ENCODE data around the gene FOXO3. TPM values are rescaled to one million over a fixed set of nuclear protein-coding genes. Genes with fewer than 3 reads are reported as not detected.

FOXO3 gene
- polyA plus RNA-seq, 1 donor (not counting 4 experiments of a cell fraction or from before 2014, with no cell fraction given): 17.6 TPM

DNA sequence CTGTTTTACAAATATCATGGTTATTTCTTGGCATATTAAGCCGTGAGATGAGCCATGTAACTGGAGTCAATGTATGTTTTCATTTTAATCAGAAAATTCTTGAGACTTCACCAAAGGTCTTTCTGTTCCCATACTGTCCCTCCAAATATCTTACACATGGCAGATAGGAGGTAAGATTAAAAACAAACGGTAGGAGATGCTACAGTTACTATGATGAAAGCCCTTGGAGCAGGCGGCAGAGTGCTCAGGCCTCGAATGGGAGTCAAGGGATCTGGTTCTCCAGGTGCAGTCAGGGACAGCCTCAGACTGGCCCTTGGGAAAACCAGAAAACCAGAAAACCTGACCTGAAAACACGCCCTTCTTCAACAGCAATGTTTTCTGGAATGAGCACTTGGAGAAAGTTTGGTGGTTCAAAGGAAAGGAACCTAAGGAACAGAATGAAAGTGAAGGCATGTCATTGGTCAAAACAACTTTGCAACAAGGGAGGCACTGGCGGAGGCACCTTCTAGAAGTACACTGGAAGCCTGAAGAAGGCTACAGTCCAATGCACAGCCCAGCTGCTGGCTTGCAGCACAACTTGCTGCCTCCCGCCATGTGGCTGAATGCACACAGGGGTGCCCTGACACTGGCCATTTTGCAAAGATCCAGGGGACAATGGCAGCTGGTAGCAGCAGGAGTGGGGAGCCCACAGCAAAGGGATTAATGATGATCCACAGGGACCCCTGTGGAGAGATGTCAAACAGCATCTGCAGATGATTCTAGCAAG is 17.4 kb upstream of the FOXO3 start:
- H3K9ac ChIP-seq (ENCODE audit: control insufficient read depth, extremely low read depth, insufficient read depth, low read length): no peak overlapping the region
- H3K9me1 ChIP-seq (ENCODE audit: control insufficient read depth, extremely low read depth, insufficient read depth, low read length): no peaks in the 10 kb centered on the region
- H3K4me2 ChIP-seq (ENCODE audit: control insufficient read depth, extremely low read depth, insufficient read depth, low read depth, low read length): no peak overlapping the region
- H4K20me1 ChIP-seq (ENCODE audit: control insufficient read depth, extremely low read depth, insufficient read depth, low read length): no peaks in the 10 kb centered on the region
- H3K4me3 ChIP-seq (ENCODE audit: control insufficient read depth in 2 of 3, extremely low read depth in 1 of 3, insufficient read depth in 2 of 3, low read depth in 1 of 3, low read length in 3 of 3): no peak overlapping the region
- no peaks in the 10 kb centered on the region for H3K27me3 ChIP-seq (ENCODE audit: control insufficient read depth, extremely low read depth, insufficient read depth, low read length)
- no peak for FAIRE-seq
- no peaks in the 10 kb centered on the region for H3K4me1 ChIP-seq (ENCODE audit: control insufficient read depth, extremely low read depth, insufficient read depth, low read length)
- TF ChIP-seq, protein P1, sequence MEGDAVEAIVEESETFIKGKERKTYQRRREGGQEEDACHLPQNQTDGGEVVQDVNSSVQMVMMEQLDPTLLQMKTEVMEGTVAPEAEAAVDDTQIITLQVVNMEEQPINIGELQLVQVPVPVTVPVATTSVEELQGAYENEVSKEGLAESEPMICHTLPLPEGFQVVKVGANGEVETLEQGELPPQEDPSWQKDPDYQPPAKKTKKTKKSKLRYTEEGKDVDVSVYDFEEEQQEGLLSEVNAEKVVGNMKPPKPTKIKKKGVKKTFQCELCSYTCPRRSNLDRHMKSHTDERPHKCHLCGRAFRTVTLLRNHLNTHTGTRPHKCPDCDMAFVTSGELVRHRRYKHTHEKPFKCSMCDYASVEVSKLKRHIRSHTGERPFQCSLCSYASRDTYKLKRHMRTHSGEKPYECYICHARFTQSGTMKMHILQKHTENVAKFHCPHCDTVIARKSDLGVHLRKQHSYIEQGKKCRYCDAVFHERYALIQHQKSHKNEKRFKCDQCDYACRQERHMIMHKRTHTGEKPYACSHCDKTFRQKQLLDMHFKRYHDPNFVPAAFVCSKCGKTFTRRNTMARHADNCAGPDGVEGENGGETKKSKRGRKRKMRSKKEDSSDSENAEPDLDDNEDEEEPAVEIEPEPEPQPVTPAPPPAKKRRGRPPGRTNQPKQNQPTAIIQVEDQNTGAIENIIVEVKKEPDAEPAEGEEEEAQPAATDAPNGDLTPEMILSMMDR (optimal IDR thresholded peaks at IDR 0.05 in 1 of 3, IDR thresholded peaks at IDR 0.05 in 1 of 3, conservative IDR thresholded peaks at IDR 0.05 in 1 of 3; ENCODE audit: extremely low read depth in 1 of 3, insufficient read depth in 2 of 3, low read length in 3 of 3): no peak
- no peak for TF ChIP-seq EZH2 (IDR thresholded peaks at IDR 0.05; ENCODE audit: low read length)
- no peaks in the 10 kb centered on the region for H3K79me2 ChIP-seq (ENCODE audit: control insufficient read depth, insufficient read depth, low read length)
- no peak overlapping the region for H2AFZ ChIP-seq (ENCODE audit: control insufficient read depth, low read length)
- dilution Hi-C loops (cut with MboI; ENCODE audit: extremely low pct_ligation_motif_present, low sequenced_read_pairs): no loop called here
- no peak overlapping the region for H3K27ac ChIP-seq (ENCODE audit: control insufficient read depth, insufficient read depth, low read length)
- no peaks in the 10 kb centered on the region for H3K9me3 ChIP-seq (ENCODE audit: control insufficient read depth, low read depth, low read length)
- no peaks in the 10 kb centered on the region for H3K36me3 ChIP-seq (ENCODE audit: control insufficient read depth in 2 of 2, extremely low read depth in 1 of 2, insufficient read depth in 2 of 2, low read length in 2 of 2)
- no peak for DNase-seq (ENCODE audit: low read depth, low spot score)

DNA sequence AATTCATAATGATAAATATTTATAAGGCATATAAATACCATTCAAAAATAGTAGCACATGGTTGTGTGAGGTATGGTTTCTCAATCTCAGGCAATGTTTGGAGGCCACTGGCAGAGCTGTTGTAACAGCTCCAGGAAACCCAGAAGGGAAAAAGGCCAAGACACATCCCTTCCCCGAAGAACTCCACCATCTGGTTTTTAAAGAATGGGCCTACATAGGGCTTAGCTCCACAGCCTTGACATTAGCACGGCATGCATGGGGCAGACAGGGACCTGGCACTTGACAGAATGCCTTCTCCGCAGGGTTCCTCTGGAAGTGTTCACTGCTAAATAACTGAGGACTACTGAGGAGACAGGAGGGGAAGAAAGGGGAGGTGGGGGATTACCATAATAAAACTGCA is 16.1 kb upstream of the FOXO3 start:
- Histone ChIP-seq H2AFZ (ENCODE audit: control insufficient read depth, low read length) (no peak overlapping the region), H3K36me3 (ENCODE audit: control insufficient read depth in 2 of 2, extremely low read depth in 1 of 2, insufficient read depth in 2 of 2, low read length in 2 of 2) (no peaks in the 10 kb centered on the region), H3K4me1 (ENCODE audit: control insufficient read depth, extremely low read depth, insufficient read depth, low read length) (no peaks in the 10 kb centered on the region), H3K9ac (ENCODE audit: control insufficient read depth, extremely low read depth, insufficient read depth, low read length) (no peak overlapping the region), H3K4me3 (ENCODE audit: control insufficient read depth in 2 of 3, extremely low read depth in 1 of 3, insufficient read depth in 2 of 3, low read depth in 1 of 3, low read length in 3 of 3) (no peak overlapping the region), H4K20me1 (ENCODE audit: control insufficient read depth, extremely low read depth, insufficient read depth, low read length) (no peaks in the 10 kb centered on the region), H3K9me3 (ENCODE audit: control insufficient read depth, low read depth, low read length) (no peaks in the 10 kb centered on the region), H3K4me2 (ENCODE audit: control insufficient read depth, extremely low read depth, insufficient read depth, low read depth, low read length) (no peak overlapping the region), H3K27me3 (ENCODE audit: control insufficient read depth, extremely low read depth, insufficient read depth, low read length) (no peaks in the 10 kb centered on the region), H3K27ac (ENCODE audit: control insufficient read depth, insufficient read depth, low read length) (no peak overlapping the region), H3K79me2 (ENCODE audit: control insufficient read depth, insufficient read depth, low read length) (no peaks in the 10 kb centered on the region), H3K9me1 (ENCODE audit: control insufficient read depth, extremely low read depth, insufficient read depth, low read length) (no peaks in the 10 kb centered on the region)
- dilution Hi-C loops (cut with MboI; ENCODE audit: extremely low pct_ligation_motif_present, low sequenced_read_pairs): no loop called here
- TF ChIP-seq, protein P1 (optimal IDR thresholded peaks at IDR 0.05 in 1 of 3, IDR thresholded peaks at IDR 0.05 in 1 of 3, conservative IDR thresholded peaks at IDR 0.05 in 1 of 3; ENCODE audit: extremely low read depth in 1 of 3, insufficient read depth in 2 of 3, low read length in 3 of 3): no peak
- TF ChIP-seq EZH2 (IDR thresholded peaks at IDR 0.05; ENCODE audit: low read length): no peak
- FAIRE-seq (no peak), DNase-seq (ENCODE audit: low read depth, low spot score) (no peak)
